Right forelimb (tissue), 1 donor: Measurements from ENCODE around the gene AOPEP.

Experiments
- DNase-seq: peaks from one replicate; pipeline ENCODE4 v3.0.0-alpha.2; 2018

AOPEP gene

GRCh38 chr9:94761481-94761880 is 35.0 kb downstream of the AOPEP start:
- no peak for DNase-seq

GRCh38 chr9:94767331-94768072 is 41.0 kb downstream of the AOPEP start:
- DNase-seq: no peak

- DNase-seq: no peak
Observed at GRCh38 chr9:94768766-94769165, 42.3 kb downstream of the AOPEP start.

GRCh38 chr9:94770334-94770733 is 43.8 kb downstream of the AOPEP start:
- no peak for DNase-seq

GRCh38 chr9:94771096-94771495 is 44.6 kb downstream of the AOPEP start:
- DNase-seq: no peak

- DNase-seq: no peak
Observed at GRCh38 chr9:94772144-94772543, 45.6 kb downstream of the AOPEP start.

GRCh38 chr9:94772639-94773303 is 46.3 kb downstream of the AOPEP start:
- DNase-seq: peak; percentile 67

- no peak for DNase-seq
Observed at GRCh38 chr9:94773655-94774054, 47.2 kb downstream of the AOPEP start.

- no peak for DNase-seq
Observed at GRCh38 chr9:94778013-94778412, 51.5 kb downstream of the AOPEP start.

GRCh38 chr9:94779031-94779430 is 52.5 kb downstream of the AOPEP start:
- DNase-seq: no peak

GRCh38 chr9:94779693-94780290 is 53.3 kb downstream of the AOPEP start:
- DNase-seq: no peak

- DNase-seq: no peak
Observed at GRCh38 chr9:94780516-94780950, 54.0 kb downstream of the AOPEP start.

- DNase-seq: no peak
Observed at GRCh38 chr9:94782355-94783101, 56.0 kb downstream of the AOPEP start.

- peak; percentile 80 for DNase-seq
Observed at GRCh38 chr9:94783102-94783682, 56.7 kb downstream of the AOPEP start.

- no peak for DNase-seq
Observed at GRCh38 chr9:94783928-94784327, 57.4 kb downstream of the AOPEP start.

- no peak for DNase-seq
Observed at GRCh38 chr9:94785215-94786169, 59.0 kb downstream of the AOPEP start.

- no peak for DNase-seq
Observed at GRCh38 chr9:94786586-94786985, 60.1 kb downstream of the AOPEP start.

GRCh38 chr9:94787266-94787665 is 60.8 kb downstream of the AOPEP start:
- DNase-seq: no peak

GRCh38 chr9:94788570-94789105 is 62.1 kb downstream of the AOPEP start:
- DNase-seq: no peak

- DNase-seq: no peak
Observed at GRCh38 chr9:94791435-94791834, 64.9 kb downstream of the AOPEP start.

GRCh38 chr9:94792511-94792910 is 66.0 kb downstream of the AOPEP start:
- DNase-seq: no peak
